IMR-90 (cell line): Measurements from ENCODE around the gene RBP2. TPM values are rescaled to one million over a fixed set of nuclear protein-coding genes. Genes with fewer than 3 reads are reported as not detected.

Source experiments
- ATAC-seq: fragments of 200-7000 bp; cut with Tn5 transposase; 2 replicates; pipeline ENCODE4 v1.9.1; 2020; ENCODE audit warnings: low read depth, mild to moderate bottlenecking, moderate library complexity
- BruUV-seq: library from RNA; stranded (reverse); fragments of 400-500 nt; replicated peaks from 2 replicates; lab custom pipeline; 2021; lab: Mats Ljungman, UMichigan
- CTCF ChIA-PET: fragments of 300-600 bp; formaldehyde crosslinking; extraction: SDS; loops from one replicate; lab custom pipeline; 2021; ENCODE audit warnings: antibody characterized with exemption; lab: Yijun Ruan, JAX
- POLR2A ChIA-PET: fragments of 300-600 bp; sonication (Branson Sonifier 250); formaldehyde crosslinking; loops from one replicate; lab custom pipeline; 2022; ENCODE audit warnings: antibody characterized with exemption; ENCODE audit not compliant: unreplicated experiment; lab: Charles Lee
- DNase-seq: peaks from one replicate; pipeline ENCODE4 v3.0.0; 2013
- H2AFZ ChIP-seq: replicated peaks from 2 replicates; pipeline ENCODE3; 2013; ENCODE audit warnings: low read length, mild to moderate bottlenecking; ENCODE audit not compliant: poor library complexity
- H2AK5ac ChIP-seq: 2 replicates; pipeline ENCODE4 v1.6.1; 2013; ENCODE audit warnings: low read depth, low read length, inconsistent platforms
- H2AK9ac ChIP-seq: replicated peaks from 2 replicates; pipeline ENCODE3; 2013; ENCODE audit warnings: mild to moderate bottlenecking, low read depth, low read length, moderate library complexity; ENCODE audit not compliant: poor library complexity
- H2BK120ac ChIP-seq: 2 replicates; pipeline ENCODE4 v1.6.1; 2013; ENCODE audit warnings: low read depth, low read length, inconsistent platforms
- H2BK15ac ChIP-seq: 3 replicates; pipeline ENCODE4 v1.6.1; 2013; ENCODE audit warnings: low read depth, low read length, inconsistent platforms
- H2BK20ac ChIP-seq: 2 replicates; pipeline ENCODE4 v1.6.1; 2013; ENCODE audit warnings: low read depth, mild to moderate bottlenecking, inconsistent platforms, low read length, moderate library complexity
- H2BK5ac ChIP-seq: 2 replicates; pipeline ENCODE4 v1.6.1; 2013; ENCODE audit warnings: mild to moderate bottlenecking, low read depth, low read length, inconsistent platforms; ENCODE audit not compliant: poor library complexity, severe bottlenecking
- H3K14ac ChIP-seq: replicated peaks from 2 replicates; pipeline ENCODE4 v1.6.1; 2013; ENCODE audit warnings: low read depth, low read length, inconsistent platforms
- H3K18ac ChIP-seq: 2 replicates; pipeline ENCODE4 v1.6.1; 2013; ENCODE audit warnings: low read depth, low read length, control low read depth
- H3K23ac ChIP-seq: 2 replicates; pipeline ENCODE4 v1.6.1; 2013; ENCODE audit warnings: low read depth, low read length, inconsistent platforms
- H3K27ac ChIP-seq: 2 replicates; pipeline ENCODE4 v1.5.1; 2013; ENCODE audit warnings: mild to moderate bottlenecking, control low read depth, low read length; ENCODE audit not compliant: insufficient read depth
- H3K27me3 ChIP-seq: 2 replicates; pipeline ENCODE4 v1.6.1; 2013; ENCODE audit warnings: low read length; ENCODE audit not compliant: control insufficient read depth, insufficient read depth
- H3K36me3 ChIP-seq: 2 replicates; pipeline ENCODE4 v1.6.1; 2013; ENCODE audit warnings: low read length, mixed read lengths; ENCODE audit not compliant: control insufficient read depth, insufficient read depth
- H3K4ac ChIP-seq: 2 replicates; pipeline ENCODE4 v1.6.1; 2013; ENCODE audit warnings: low read depth, low read length, inconsistent platforms
- H3K4me1 ChIP-seq: 2 replicates; pipeline ENCODE4 v1.6.1; 2013; ENCODE audit warnings: low read length, mixed read lengths; ENCODE audit not compliant: control insufficient read depth, insufficient read depth
- H3K4me2 ChIP-seq: 2 replicates; pipeline ENCODE4 v1.6.1; 2013; ENCODE audit warnings: low read depth, mild to moderate bottlenecking, control low read depth, low read length, moderate library complexity
- H3K4me3 ChIP-seq: 2 replicates; pipeline ENCODE4 v1.5.1; 2013; ENCODE audit warnings: low read depth, mild to moderate bottlenecking, control low read depth, low read length, moderate library complexity; ENCODE audit not compliant: insufficient read depth
- H3K56ac ChIP-seq: 2 replicates; pipeline ENCODE4 v1.6.1; 2013; ENCODE audit warnings: low read length, inconsistent platforms; ENCODE audit not compliant: insufficient read depth; ENCODE audit errors: extremely low read depth
- H3K79me1 ChIP-seq, 2 experiments: 2 replicates each; pipeline ENCODE4 v1.6.1; 2013; ENCODE audit warnings: low read length in 2 of 2, inconsistent platforms in 1 of 2, low read depth in 1 of 2
- H3K9ac ChIP-seq: 2 replicates; pipeline ENCODE4 v1.6.1; 2013; ENCODE audit warnings: low read depth, low read length, control low read depth
- H3K9me1 ChIP-seq: 2 replicates; pipeline ENCODE4 v1.6.1; 2013; ENCODE audit warnings: low read length, inconsistent platforms; ENCODE audit not compliant: insufficient read depth
- H3K9me3 ChIP-seq: 2 replicates; pipeline ENCODE4 v1.6.1; 2013; ENCODE audit warnings: low read length; ENCODE audit not compliant: control insufficient read depth, insufficient read depth
- H4K20me1 ChIP-seq: 2 replicates; pipeline ENCODE4 v1.6.1; 2013; ENCODE audit warnings: low read length, inconsistent platforms; ENCODE audit not compliant: insufficient read depth
- H4K5ac ChIP-seq: 2 replicates; pipeline ENCODE4 v1.6.1; 2013; ENCODE audit warnings: mild to moderate bottlenecking, low read depth, low read length, control low read depth
- H4K8ac ChIP-seq, 2 experiments: 2 replicates each; pipeline ENCODE4 v1.6.1; 2013; ENCODE audit warnings: low read depth in 2 of 2, low read length in 2 of 2, control low read depth in 1 of 2, inconsistent platforms in 1 of 2
- H4K91ac ChIP-seq: 2 replicates; pipeline ENCODE4 v1.6.1; 2013; ENCODE audit warnings: low read depth, low read length, inconsistent platforms; ENCODE audit not compliant: insufficient read depth
- BHLHE40 ChIP-seq: fragments of 150-350 bp; IDR thresholded peaks from 2 replicates; pipeline ENCODE4 v1.6.1; 2016; ENCODE audit warnings: mild to moderate bottlenecking, low read depth, low read length
- CHD1 ChIP-seq: IDR thresholded peaks from 2 replicates; pipeline ENCODE4 v1.6.1; 2012; ENCODE audit warnings: low read depth, low read length, improper control_type of control experiment
- CTCF ChIP-seq: conservative IDR thresholded peaks from 2 replicates; pipeline ENCODE4 v1.5.1; 2012; ENCODE audit warnings: mild to moderate bottlenecking, low read depth, low read length, improper control_type of control experiment
- FOS ChIP-seq: fragments of 150-350 bp; IDR thresholded peaks from 2 replicates; pipeline ENCODE4 v1.6.1; 2016; ENCODE audit warnings: low read depth, low read length
- MAFK ChIP-seq: IDR thresholded peaks from 2 replicates; pipeline ENCODE4 v1.6.1; 2012; ENCODE audit warnings: low read depth, low read length, improper control_type of control experiment
- MAZ ChIP-seq: IDR thresholded peaks from 2 replicates; pipeline ENCODE4 v1.6.1; 2012; ENCODE audit warnings: low read depth, mild to moderate bottlenecking, low read length, improper control_type of control experiment, moderate library complexity, borderline replicate concordance
- RAD21 ChIP-seq: IDR thresholded peaks from 2 replicates; pipeline ENCODE4 v1.6.1; 2012; ENCODE audit warnings: low read length, improper control_type of control experiment
- RCOR1 ChIP-seq: IDR thresholded peaks from 2 replicates; pipeline ENCODE4 v1.6.1; 2012; ENCODE audit warnings: mild to moderate bottlenecking, low read length, improper control_type of control experiment; ENCODE audit not compliant: insufficient replicate concordance
- WGBS, 2 experiments: methylation state at CpG; one replicate each; pipeline versions ENCODE4 v1.1.5 to v1.1.7; 2013; ENCODE audit warnings: missing lambda C conversion rate in 2 of 2; ENCODE audit not compliant: insufficient read length in 1 of 2; ENCODE audit errors: extremely low coverage in 2 of 2; 5-methylcytosine and 5-hydroxymethylcytosine counted together
- dilution Hi-C: fragments of 300-500 bp; cut with HindIII; formaldehyde crosslinking; loops from one replicate; pipeline ENCODE4 v1.14.3; 2018; ENCODE audit warnings: low sequenced_read_pairs; ENCODE audit not compliant: unreplicated experiment
- in situ Hi-C: fragments of 300-500 bp; cut with MboI; formaldehyde crosslinking; loops from 3 replicates; pipeline ENCODE4 v1.14.3; 2019; ENCODE audit warnings: low sequenced_read_pairs, inconsistent platforms, mixed read lengths
- intact Hi-C: fragments of 100-400 bp; cut with micrococcal nuclease; formaldehyde crosslinking; loops from 2 replicates; pipeline ENCODE4 v1.10.0; 2022
- polyA plus RNA-seq, 3 experiments: library from polyadenylated mRNA; depleted of rRNA; stranded (reverse); fragments of >200 nt; gene quantifications; 2 replicates each; pipeline ENCODE4 v1.2.3, GENCODE V29; 2012; ENCODE audit warnings: low replicate concordance in 1 of 3
- total RNA-seq: library from RNA; depleted of rRNA; stranded (reverse); fragments of >200 nt; gene quantifications from 2 replicates; pipeline ENCODE4 v1.2.3, GENCODE V29; 2012

RBP2 gene
- total and polyA plus RNA-seq, 2 of the 4 experiments (the other 2 are of a cell fraction), result not detected

- CTCF ChIA-PET, result no interaction called here
- Histone ChIP-seq H2BK120ac (no peak overlapping the region), H3K36me3 (no peaks in the 10 kb centered on the region), H2BK20ac (no peak overlapping the region), H3K14ac (no peak overlapping the region), H4K5ac (no peak overlapping the region), H3K9me1 (no peaks in the 10 kb centered on the region; the same call in 1 of the 2 replicates), H3K79me1 (no peaks in the 10 kb centered on the region), H3K9ac (no peak overlapping the region), H4K20me1 (no peaks in the 10 kb centered on the region), H4K91ac (no peak overlapping the region), H2BK15ac (no peak overlapping the region), H3K56ac (no peak overlapping the region), H2BK5ac (no peak overlapping the region), H3K4ac (no peak overlapping the region), H3K4me1 (no peaks in the 10 kb centered on the region), H2AK9ac (no peak overlapping the region), H2AFZ (no peak overlapping the region), H4K8ac (no peak overlapping the region), H3K23ac (no peak overlapping the region), H3K9me3 (no peaks in the 10 kb centered on the region), H3K27ac (no peak overlapping the region), H3K27me3 (no peaks in the 10 kb centered on the region; the same call in 1 of the 2 replicates), H3K18ac (no peak overlapping the region), H2AK5ac (no peak overlapping the region), H3K4me3 (no peak overlapping the region), H3K4me2 (no peak overlapping the region)
- ATAC-seq (no peak), DNase-seq (no peak)
- in situ Hi-C loops, result no loop called here
- POLR2A ChIA-PET, result no interaction called here
- TF ChIP-seq MAZ (no peak), CTCF (no peak), FOS (no peak), CHD1 (no peak), MAFK (no peak), BHLHE40 (no peak), RAD21 (no peak), RCOR1 (no peak)
- dilution Hi-C loops, result no loop called here
- no TSS peak for BruUV-seq
- 83% methylated on average over 1 of the region's 2 CpGs; no CpG with 5 or more reads in 1 of the 2 experiments for WGBS, 2 experiments
- intact Hi-C loops, result no loop called here
Observed at GRCh38 chr3:139470199-139470598, 6.1 kb downstream of the RBP2 start.
